ENCODE data around the gene CCDC7. TPM values are rescaled to one million over a fixed set of nuclear protein-coding genes. Genes with fewer than 3 reads are reported as not detected.

Gene CCDC7
- total RNA-seq, 2 experiments from 2014 or later: 9.8 to 12.3 TPM

DNA sequence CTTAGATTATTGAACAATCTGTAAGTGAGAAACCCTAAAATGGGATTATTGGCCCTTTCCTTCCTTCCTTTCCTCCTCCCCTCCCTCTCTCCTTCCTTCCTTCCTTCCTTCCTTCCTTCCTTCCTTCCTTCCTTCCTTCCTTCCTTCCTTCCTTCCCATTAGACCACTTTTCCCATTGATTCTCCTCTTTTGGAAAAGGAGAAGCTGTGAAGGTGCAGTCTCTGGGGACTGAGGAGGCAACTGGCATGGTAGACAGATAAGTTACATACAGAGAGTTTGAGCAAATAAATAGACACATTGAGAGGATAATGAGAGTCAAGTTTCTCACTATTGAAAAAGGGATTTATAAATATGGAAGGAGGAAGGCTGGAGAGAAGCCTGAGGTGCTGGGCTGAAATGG lies 45.0 kb upstream of the CCDC7 start:
- Histone ChIP-seq H3K79me2 (ENCODE audit: insufficient read depth, low read depth, low read length) (no peaks in the 10 kb centered on the region), H3K4me2 (ENCODE audit: low read length) (no peak overlapping the region), H3K36me3 (ENCODE audit: insufficient read depth, low read length) (no peaks in the 10 kb centered on the region), H3K9me2 (ENCODE audit: insufficient read depth, low read length) (no peaks in the 10 kb centered on the region), H3K4me1 (ENCODE audit: insufficient read depth, low read length, poor library complexity, severe bottlenecking) (no peaks in the 10 kb centered on the region), H4K20me1 (ENCODE audit: insufficient read depth, low read length) (no peaks in the 10 kb centered on the region), H3K27ac (ENCODE audit: low read depth, low read length, poor library complexity, severe bottlenecking) (no peak overlapping the region), H2AFZ (ENCODE audit: low read length) (no peak overlapping the region), H3K4me3 (ENCODE audit: low read depth, low read length, poor library complexity, severe bottlenecking) (no peak overlapping the region), H3K9me3 (ENCODE audit: low read length) (no peaks in the 10 kb centered on the region)
- no TSS peak for BruUV-seq (replicated peaks)
- intact Hi-C loops (cut with micrococcal nuclease; ENCODE audit: unreplicated experiment): no loop called here
- POLR2A ChIA-PET: interaction anchor here (0.5 to 0.8 kb wide), 3 partner anchors 23 to 365 kb away, joined by 3 to 4 read pairs (median 3); no protein-coding TSS in a partner anchor
- DNase-seq (ENCODE audit: low spot score): no peak
- TF ChIP-seq, protein P1, sequence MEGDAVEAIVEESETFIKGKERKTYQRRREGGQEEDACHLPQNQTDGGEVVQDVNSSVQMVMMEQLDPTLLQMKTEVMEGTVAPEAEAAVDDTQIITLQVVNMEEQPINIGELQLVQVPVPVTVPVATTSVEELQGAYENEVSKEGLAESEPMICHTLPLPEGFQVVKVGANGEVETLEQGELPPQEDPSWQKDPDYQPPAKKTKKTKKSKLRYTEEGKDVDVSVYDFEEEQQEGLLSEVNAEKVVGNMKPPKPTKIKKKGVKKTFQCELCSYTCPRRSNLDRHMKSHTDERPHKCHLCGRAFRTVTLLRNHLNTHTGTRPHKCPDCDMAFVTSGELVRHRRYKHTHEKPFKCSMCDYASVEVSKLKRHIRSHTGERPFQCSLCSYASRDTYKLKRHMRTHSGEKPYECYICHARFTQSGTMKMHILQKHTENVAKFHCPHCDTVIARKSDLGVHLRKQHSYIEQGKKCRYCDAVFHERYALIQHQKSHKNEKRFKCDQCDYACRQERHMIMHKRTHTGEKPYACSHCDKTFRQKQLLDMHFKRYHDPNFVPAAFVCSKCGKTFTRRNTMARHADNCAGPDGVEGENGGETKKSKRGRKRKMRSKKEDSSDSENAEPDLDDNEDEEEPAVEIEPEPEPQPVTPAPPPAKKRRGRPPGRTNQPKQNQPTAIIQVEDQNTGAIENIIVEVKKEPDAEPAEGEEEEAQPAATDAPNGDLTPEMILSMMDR (conservative IDR thresholded peaks at IDR 0.05; ENCODE audit: low read length): no peak
- TF ChIP-seq EZH2phosphoT487 (IDR thresholded peaks at IDR 0.05; ENCODE audit: borderline replicate concordance, low read depth, low read length): no peak
- CTCF ChIA-PET (ENCODE audit: unreplicated experiment): no interaction called here

DNA sequence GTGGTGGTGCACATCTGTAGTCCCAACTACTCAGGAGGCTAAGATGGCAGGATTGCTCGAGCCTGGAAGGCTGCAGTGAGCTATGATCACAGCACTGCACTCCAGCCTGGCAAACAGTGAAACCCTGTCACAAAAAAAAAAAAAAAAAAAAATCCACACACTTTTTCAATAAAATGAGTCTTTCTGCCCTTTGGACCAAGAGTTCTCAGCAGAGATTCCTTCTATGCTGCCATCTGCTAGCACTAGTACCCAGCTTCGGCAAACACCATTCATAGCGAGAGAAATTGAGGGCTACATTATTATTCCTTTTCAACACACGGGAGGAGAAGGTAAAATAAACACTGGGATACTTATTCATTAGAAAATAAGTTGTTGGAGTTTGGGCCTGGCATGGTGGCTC lies 43.4 kb upstream of the CCDC7 start:
- Histone ChIP-seq H2AFZ (ENCODE audit: low read length) (no peak overlapping the region), H4K20me1 (ENCODE audit: insufficient read depth, low read length) (no peaks in the 10 kb centered on the region), H3K79me2 (ENCODE audit: insufficient read depth, low read depth, low read length) (no peaks in the 10 kb centered on the region), H3K4me3 (ENCODE audit: low read depth, low read length, poor library complexity, severe bottlenecking) (no peak overlapping the region), H3K36me3 (ENCODE audit: insufficient read depth, low read length) (no peaks in the 10 kb centered on the region), H3K4me1 (ENCODE audit: insufficient read depth, low read length, poor library complexity, severe bottlenecking) (no peaks in the 10 kb centered on the region), H3K4me2 (ENCODE audit: low read length) (no peak overlapping the region), H3K9me3 (ENCODE audit: low read length) (no peaks in the 10 kb centered on the region), H3K27ac (ENCODE audit: low read depth, low read length, poor library complexity, severe bottlenecking) (no peak overlapping the region), H3K9me2 (ENCODE audit: insufficient read depth, low read length) (no peaks in the 10 kb centered on the region)
- intact Hi-C loops (cut with micrococcal nuclease; ENCODE audit: unreplicated experiment): no loop called here
- TF ChIP-seq EZH2phosphoT487 (IDR thresholded peaks at IDR 0.05; ENCODE audit: borderline replicate concordance, low read depth, low read length): no peak
- TF ChIP-seq, protein P1 (conservative IDR thresholded peaks at IDR 0.05; ENCODE audit: low read length): no peak
- ChIA-PET POLR2A (interaction anchor here (0.6 to 0.7 kb wide), 4 partner anchors 8 to 700 kb away, joined by 3 to 6 read pairs (median 5); no protein-coding TSS in a partner anchor), CTCF (ENCODE audit: unreplicated experiment) (no interaction called here)
- no peak for DNase-seq (ENCODE audit: low spot score)
- BruUV-seq (replicated peaks): no TSS peak

DNA sequence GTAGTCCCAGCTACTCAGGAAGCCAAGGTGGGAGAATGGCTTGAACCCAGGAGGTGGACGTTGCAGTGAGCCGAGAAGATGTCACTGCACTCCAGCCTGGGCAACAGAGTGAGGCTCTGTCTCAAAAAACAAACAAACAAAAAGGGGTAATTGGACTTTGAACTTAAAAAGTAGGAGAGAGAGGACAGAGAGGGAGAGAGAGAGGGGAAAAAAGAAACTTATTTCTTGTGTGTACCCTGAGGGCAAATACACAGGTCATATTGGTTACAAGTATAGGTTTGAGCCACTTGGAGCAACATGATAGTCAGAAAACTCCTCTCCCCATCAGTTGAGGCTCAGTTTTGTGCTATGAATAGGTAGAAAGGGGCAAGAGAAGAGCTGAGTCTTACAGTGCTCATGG lies 42.8 kb upstream of the CCDC7 start:
- H3K9me3 ChIP-seq (ENCODE audit: low read length): no peaks in the 10 kb centered on the region
- no peak for DNase-seq (ENCODE audit: low spot score)
- H3K79me2 ChIP-seq (ENCODE audit: insufficient read depth, low read depth, low read length): no peaks in the 10 kb centered on the region
- no peaks in the 10 kb centered on the region for H4K20me1 ChIP-seq (ENCODE audit: insufficient read depth, low read length)
- no peaks in the 10 kb centered on the region for H3K36me3 ChIP-seq (ENCODE audit: insufficient read depth, low read length)
- H3K9me2 ChIP-seq (ENCODE audit: insufficient read depth, low read length): no peaks in the 10 kb centered on the region
- H3K27ac ChIP-seq (ENCODE audit: low read depth, low read length, poor library complexity, severe bottlenecking): no peak overlapping the region
- no peaks in the 10 kb centered on the region for H3K4me1 ChIP-seq (ENCODE audit: insufficient read depth, low read length, poor library complexity, severe bottlenecking)
- intact Hi-C loops (cut with micrococcal nuclease; ENCODE audit: unreplicated experiment): no loop called here
- no peak for TF ChIP-seq EZH2phosphoT487 (IDR thresholded peaks at IDR 0.05; ENCODE audit: borderline replicate concordance, low read depth, low read length)
- TF ChIP-seq, protein P1 (conservative IDR thresholded peaks at IDR 0.05; ENCODE audit: low read length): no peak
- no peak overlapping the region for H2AFZ ChIP-seq (ENCODE audit: low read length)
- CTCF ChIA-PET (ENCODE audit: unreplicated experiment): no interaction called here
- no TSS peak for BruUV-seq (replicated peaks)
- POLR2A ChIA-PET: interaction anchor here (0.7 kb wide), 1 partner anchor 699 kb away, joined by 5 read pairs; no protein-coding TSS in a partner anchor
- H3K4me2 ChIP-seq (ENCODE audit: low read length): no peak overlapping the region
- H3K4me3 ChIP-seq (ENCODE audit: low read depth, low read length, poor library complexity, severe bottlenecking): no peak overlapping the region
